K562 (cell line): ENCODE measurements around the gene B3GALT4. TPM values are rescaled to one million over a fixed set of nuclear protein-coding genes. Genes with fewer than 3 reads are reported as not detected.

Source experiments
- E2F1 ChIP-seq: sonication (generic); formaldehyde crosslinking; IDR thresholded peaks from 2 replicates; pipeline ENCODE4 v1.8.1; 2023; ENCODE audit warnings: mild to moderate bottlenecking, missing genetic modification reagents, moderate library complexity
- E2F3 ChIP-seq: fragments of 250-450 bp; sonication (Bioruptor Pico); IDR thresholded peaks from 2 replicates; pipeline ENCODE4 v1.4.0; 2020; ENCODE audit warnings: mild to moderate bottlenecking
- FUS ChIP-seq: fragments of 200-400 bp; formaldehyde crosslinking; optimal IDR thresholded peaks from 2 replicates; pipeline ENCODE3; 2017; ENCODE audit warnings: low read depth, low read length
- HIVEP1 ChIP-seq: fragments of 250-450 bp; sonication (Bioruptor Pico); IDR thresholded peaks from 2 replicates; pipeline ENCODE4 v1.4.0; 2020; ENCODE audit warnings: mild to moderate bottlenecking
- MAFK ChIP-seq: IDR thresholded peaks from 2 replicates; pipeline ENCODE4 v1.6.1; 2011; ENCODE audit warnings: low read length, improper control_type of control experiment
- MECOM ChIP-seq: fragments of 250-450 bp; sonication (Bioruptor Pico); IDR thresholded peaks from 2 replicates; pipeline ENCODE4 v1.8.0; 2022; ENCODE audit warnings: inconsistent platforms
- MYC ChIP-seq, 2 experiments: fragments of 250-450 bp in 1 of 2; sonication (Bioruptor Pico) in 1 of 2; IDR thresholded peaks; 2 replicates each; pipeline versions ENCODE4 v1.5.1 to v1.6.1; 2012 to 2021; ENCODE audit warnings: low read depth in 2 of 2, borderline replicate concordance in 1 of 2, improper control_type of control experiment in 1 of 2, low read length in 1 of 2, mild to moderate bottlenecking in 1 of 2, moderate library complexity in 1 of 2
- NR2F6 ChIP-seq: fragments of 450-650 bp; formaldehyde crosslinking; IDR thresholded peaks from 2 replicates; pipeline ENCODE4 v1.4.0; 2020; ENCODE audit warnings: mild to moderate bottlenecking
- POLR2B ChIP-seq: fragments of 450-650 bp; IDR thresholded peaks from 2 replicates; pipeline ENCODE4 v1.6.1; 2018; ENCODE audit warnings: low read depth; ENCODE audit not compliant: partially characterized antibody
- POU5F1 ChIP-seq: fragments of 150-350 bp; IDR thresholded peaks from 2 replicates; pipeline ENCODE4 v1.6.1; 2014; ENCODE audit warnings: borderline replicate concordance, low read length, low read depth, mild to moderate bottlenecking; ENCODE audit not compliant: partially characterized antibody
- PRMT5 ChIP-seq: sonication (generic); formaldehyde crosslinking; IDR thresholded peaks from 2 replicates; pipeline ENCODE4 v1.5.0; 2020; ENCODE audit warnings: missing genetic modification reagents
- SOX6 ChIP-seq: fragments of 450-650 bp; IDR thresholded peaks from 2 replicates; pipeline ENCODE4 v1.6.1; 2014; ENCODE audit warnings: mild to moderate bottlenecking
- SRSF9 ChIP-seq: fragments of 200-400 bp; formaldehyde crosslinking; IDR thresholded peaks from 2 replicates; pipeline ENCODE4 v1.6.1; 2017; ENCODE audit warnings: low read depth, low read length, borderline replicate concordance
- TAF9B ChIP-seq: fragments of 450-650 bp; IDR thresholded peaks from 2 replicates; pipeline ENCODE4 v1.6.1; 2018; ENCODE audit warnings: mild to moderate bottlenecking; ENCODE audit not compliant: partially characterized antibody
- TCF7L2 ChIP-seq: fragments of 150-350 bp; IDR thresholded peaks from 2 replicates; pipeline ENCODE4 v1.6.1; 2016; ENCODE audit warnings: low read depth, mild to moderate bottlenecking, low read length, moderate library complexity
- TFE3 ChIP-seq: fragments of 450-650 bp; formaldehyde crosslinking; IDR thresholded peaks from 2 replicates; pipeline ENCODE4 v1.4.0; 2020; ENCODE audit warnings: mild to moderate bottlenecking, mixed read lengths
- THAP12 ChIP-seq: fragments of 250-450 bp; sonication (Bioruptor Pico); IDR thresholded peaks from 2 replicates; pipeline ENCODE4 v1.9.0; 2021; ENCODE audit warnings: mild to moderate bottlenecking, inconsistent platforms
- ZNF143 ChIP-seq: sonication (generic); formaldehyde crosslinking; IDR thresholded peaks from 2 replicates; pipeline ENCODE4 v1.9.0; 2022; ENCODE audit warnings: mild to moderate bottlenecking, missing genetic modification reagents
- ZNF175 ChIP-seq: fragments of 200-800 bp; sonication (Bioruptor generic); IDR thresholded peaks from 2 replicates; pipeline ENCODE4 v1.6.1; 2016; ENCODE audit warnings: low read depth, mild to moderate bottlenecking, missing genetic modification characterization, missing compliant biosample characterization
- ZNF398 ChIP-seq: fragments of 250-450 bp; sonication (Bioruptor Pico); IDR thresholded peaks from 2 replicates; pipeline ENCODE4 v1.8.0; 2021; ENCODE audit warnings: moderate library complexity, mild to moderate bottlenecking, inconsistent platforms
- ZNF766 ChIP-seq: fragments of 200-800 bp; sonication (Bioruptor generic); conservative IDR thresholded peaks from 2 replicates; pipeline ENCODE4 v1.6.1; 2016; ENCODE audit warnings: missing genetic modification characterization, missing compliant biosample characterization
- polyA plus RNA-seq, 8 experiments: library from polyadenylated mRNA; depleted of rRNA in 4 of 8; stranded (reverse) in 5 of 8; unstranded in 3 of 8; fragments of >200 nt; fragmentation: Nextera tagmentation in 2 of 8; fragmentation: Illumina TruSeq in 1 of 8; extraction: Ambion mirVana in 2 of 8; extraction: Trizol in 1 of 8; gene quantifications; 2 replicates each; pipeline versions ENCODE4 v1.2.1 to v1.2.3, GENCODE V29; 2011 to 2014; ENCODE audit warnings: inconsistent platforms in 1 of 8, missing spikeins in 1 of 8
- total RNA-seq, 7 experiments: library from RNA; depleted of rRNA in 6 of 7; stranded (reverse); fragments of >200 nt in 6 of 7; fragmentation: Illumina TruSeq in 2 of 7; extraction: Trizol in 2 of 7; gene quantifications; 2 replicates each; pipeline versions ENCODE4 v1.2.1 to v1.2.3, GENCODE V29; 2011 to 2021; ENCODE audit warnings: low replicate concordance in 1 of 7

The B3GALT4 gene
- total and polyA plus RNA-seq, 9 of the 15 experiments (the other 6 are each of a cell fraction or from before 2014, with no cell fraction given): 0.11 to 1.3 (median 0.53) TPM; not detected in 1

GRCh38 chr6:33313709-33314514 lies 37.0 kb downstream of the B3GALT4 start, which contains the start of gene TAPBP (continued):
- TF ChIP-seq FUS (no peak), MYC (IDR thresholded peaks at IDR 0.05; ENCODE audit: low read depth, low read length) (no peak; the same call in 1 of the 2 replicates), MYC (CRISPR knock-in tag; IDR thresholded peaks at IDR 0.05; ENCODE audit: borderline replicate concordance, low read depth) (peak; percentile 33; the same call in 1 of the 2 replicates), MECOM (CRISPR knock-in tag) (no peak), TCF7L2 (no peak), TFE3 (CRISPR knock-in tag) (no peak), MAFK (no peak), PRMT5 (peak; percentile 41; the same call in 1 of the 2 replicates), E2F3 (no peak), NR2F6 (CRISPR knock-in tag) (no peak), THAP12 (CRISPR knock-in tag) (no peak), TAF9B (no peak), ZNF175 (CRISPR knock-in tag) (0 out of 2 replicates have a peak, but pooled peaks have one; percentile 50), ZNF143 (CRISPR knock-in tag) (0 out of 2 replicates have a peak, but pooled peaks have one; percentile 35), SRSF9 (no peak), HIVEP1 (0 out of 2 replicates have a peak, but pooled peaks have one; percentile 68), SOX6 (0 out of 2 replicates have a peak, but pooled peaks have one; percentile 11), POU5F1 (no peak), E2F1 (CRISPR knock-in tag) (no peak), ZNF766 (CRISPR knock-in tag) (no peak), POLR2B (peak; percentile 46), ZNF398 (CRISPR knock-in tag) (no peak)
